Fibroblast of mammary gland (primary cell): ENCODE data around the gene NFKBIA.
"Not testable (repeated sequence)": the region's sequence is repeated elsewhere in the genome, so short reads cannot be mapped to it uniquely, and the experiment has no call there.

ENCODE experiments used
- DNase-seq: peaks from one replicate; pipeline ENCODE4 v3.0.0-alpha.2; 2010; ENCODE audit warnings: low read depth
- H3K4me3 ChIP-seq: 2 replicates; pipeline ENCODE4 v1.5.1; 2011; ENCODE audit warnings: low read depth, mild to moderate bottlenecking, low read length, moderate library complexity; ENCODE audit not compliant: control insufficient read depth
- TF ChIP-seq, protein P1 (sequence below): conservative IDR thresholded peaks from 2 replicates; pipeline ENCODE4 v1.5.1; 2011; ENCODE audit warnings: low read depth, low read length, inconsistent platforms; ENCODE audit not compliant: control insufficient read depth, insufficient read depth

NFKBIA gene, protein sequence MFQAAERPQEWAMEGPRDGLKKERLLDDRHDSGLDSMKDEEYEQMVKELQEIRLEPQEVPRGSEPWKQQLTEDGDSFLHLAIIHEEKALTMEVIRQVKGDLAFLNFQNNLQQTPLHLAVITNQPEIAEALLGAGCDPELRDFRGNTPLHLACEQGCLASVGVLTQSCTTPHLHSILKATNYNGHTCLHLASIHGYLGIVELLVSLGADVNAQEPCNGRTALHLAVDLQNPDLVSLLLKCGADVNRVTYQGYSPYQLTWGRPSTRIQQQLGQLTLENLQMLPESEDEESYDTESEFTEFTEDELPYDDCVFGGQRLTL

DNA sequence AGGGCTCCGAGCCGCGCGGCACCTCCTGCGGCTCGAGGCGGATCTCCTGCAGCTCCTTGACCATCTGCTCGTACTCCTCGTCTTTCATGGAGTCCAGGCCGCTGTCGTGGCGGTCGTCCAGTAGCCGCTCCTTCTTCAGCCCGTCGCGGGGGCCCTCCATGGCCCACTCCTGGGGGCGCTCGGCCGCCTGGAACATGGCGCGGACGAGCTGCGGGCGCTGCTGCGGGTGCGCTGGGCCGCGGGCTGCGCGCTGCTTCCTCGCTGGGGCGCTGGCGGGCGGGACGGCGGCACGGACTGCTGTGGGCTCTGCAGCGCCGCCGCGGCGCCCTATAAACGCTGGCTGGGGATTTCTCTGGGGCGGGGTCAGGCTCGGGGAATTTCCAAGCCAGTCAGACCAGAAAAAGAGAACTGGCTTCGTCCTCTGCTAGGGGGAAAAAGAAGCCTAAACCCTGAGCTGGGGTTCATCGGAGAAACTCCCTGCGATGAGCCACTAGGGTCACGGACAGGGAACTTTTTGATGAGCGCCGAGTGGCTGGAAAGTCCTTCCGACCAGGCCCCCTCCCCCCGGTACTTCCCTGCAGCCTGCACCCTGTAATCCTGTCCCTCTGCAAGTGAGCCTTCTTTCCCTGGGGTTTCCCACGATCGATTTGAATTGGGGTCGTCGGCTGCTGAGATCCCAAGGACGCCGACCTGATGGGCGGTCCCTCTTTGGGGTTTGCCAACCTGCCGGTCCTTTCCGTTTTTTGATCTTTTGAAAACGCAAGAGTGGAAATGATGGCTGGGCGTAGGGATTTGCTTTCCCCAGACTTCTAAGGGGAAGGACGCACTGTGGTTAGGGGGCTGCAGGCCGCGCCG lies at the start of gene NFKBIA:
Gene NFKBIA (minus strand): TSS at position 301 of the 855 bp plus-strand sequence. CDS start 105 bp downstream, at position 196.
- TF ChIP-seq, protein P1, sequence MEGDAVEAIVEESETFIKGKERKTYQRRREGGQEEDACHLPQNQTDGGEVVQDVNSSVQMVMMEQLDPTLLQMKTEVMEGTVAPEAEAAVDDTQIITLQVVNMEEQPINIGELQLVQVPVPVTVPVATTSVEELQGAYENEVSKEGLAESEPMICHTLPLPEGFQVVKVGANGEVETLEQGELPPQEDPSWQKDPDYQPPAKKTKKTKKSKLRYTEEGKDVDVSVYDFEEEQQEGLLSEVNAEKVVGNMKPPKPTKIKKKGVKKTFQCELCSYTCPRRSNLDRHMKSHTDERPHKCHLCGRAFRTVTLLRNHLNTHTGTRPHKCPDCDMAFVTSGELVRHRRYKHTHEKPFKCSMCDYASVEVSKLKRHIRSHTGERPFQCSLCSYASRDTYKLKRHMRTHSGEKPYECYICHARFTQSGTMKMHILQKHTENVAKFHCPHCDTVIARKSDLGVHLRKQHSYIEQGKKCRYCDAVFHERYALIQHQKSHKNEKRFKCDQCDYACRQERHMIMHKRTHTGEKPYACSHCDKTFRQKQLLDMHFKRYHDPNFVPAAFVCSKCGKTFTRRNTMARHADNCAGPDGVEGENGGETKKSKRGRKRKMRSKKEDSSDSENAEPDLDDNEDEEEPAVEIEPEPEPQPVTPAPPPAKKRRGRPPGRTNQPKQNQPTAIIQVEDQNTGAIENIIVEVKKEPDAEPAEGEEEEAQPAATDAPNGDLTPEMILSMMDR: no peak
- peak; percentile 82 for DNase-seq

DNA sequence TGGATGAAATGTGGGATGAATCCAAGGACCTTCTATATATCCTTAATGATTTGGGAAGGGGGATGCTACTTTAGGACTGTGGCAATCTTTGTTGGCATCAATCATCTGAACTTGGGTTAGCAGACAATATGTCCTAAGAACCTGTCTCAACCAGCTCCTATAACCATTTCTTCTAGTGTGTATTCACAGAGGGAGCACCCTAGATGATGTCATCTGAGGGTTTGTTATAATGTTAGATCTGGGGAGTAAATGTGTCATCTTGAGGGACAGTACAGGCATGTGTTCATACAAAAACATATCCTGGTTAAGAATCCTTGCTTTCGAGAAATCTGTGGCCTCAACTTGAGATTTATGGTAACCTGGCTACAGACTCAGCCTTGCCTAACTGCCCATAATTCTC lies 41.9 kb upstream of the NFKBIA start:
- TF ChIP-seq, protein P1: no peak
- H3K4me3 ChIP-seq: no peak overlapping the region
- DNase-seq: no peak

More for the DNA sequence above, at the start of gene NFKBIA:
- H3K4me3 ChIP-seq: peak within 1 kb of the TSS; percentile 86

DNA sequence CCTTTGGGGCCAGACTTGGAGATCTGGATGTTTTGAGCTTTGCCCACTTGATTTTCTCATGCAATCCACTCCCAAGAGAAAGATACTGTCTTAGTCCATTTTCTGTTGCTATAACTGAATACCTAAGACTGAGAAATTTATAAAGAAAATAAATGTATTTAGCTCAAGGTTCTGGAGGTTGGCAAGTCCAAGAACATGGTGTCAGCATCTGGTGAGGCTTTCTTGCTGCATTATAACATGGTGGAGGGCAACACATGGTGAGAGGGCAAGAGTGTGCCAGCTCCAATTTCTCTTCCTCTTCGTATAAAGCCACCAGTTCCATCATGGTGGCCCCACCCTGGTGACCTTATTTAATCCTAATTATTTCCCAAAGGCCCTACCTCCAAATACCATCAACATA lies 39.6 kb upstream of the NFKBIA start:
- TF ChIP-seq, protein P1: no peak
- DNase-seq: no peak
- no peak overlapping the region for H3K4me3 ChIP-seq

DNA sequence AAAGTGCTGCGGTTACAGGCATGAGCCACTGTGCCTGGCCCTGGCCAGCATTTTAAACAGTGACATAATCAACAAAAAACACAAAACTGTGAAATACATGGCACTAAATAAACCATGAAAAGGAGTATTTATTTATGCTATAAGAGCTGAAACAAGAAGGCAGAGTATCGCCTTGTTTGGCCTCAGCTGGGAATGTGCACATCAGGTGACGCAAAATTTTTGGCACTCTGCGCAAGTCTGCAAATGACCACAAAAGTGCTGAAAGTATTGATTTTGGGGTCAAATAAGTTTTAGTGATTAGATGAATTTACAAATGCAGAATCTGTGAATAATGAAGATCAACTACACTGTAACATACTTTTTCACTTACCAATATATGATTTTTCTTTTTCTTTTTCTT lies 36.6 kb upstream of the NFKBIA start:
- no peak for DNase-seq
- TF ChIP-seq, protein P1: no peak
- no peak overlapping the region for H3K4me3 ChIP-seq

DNA sequence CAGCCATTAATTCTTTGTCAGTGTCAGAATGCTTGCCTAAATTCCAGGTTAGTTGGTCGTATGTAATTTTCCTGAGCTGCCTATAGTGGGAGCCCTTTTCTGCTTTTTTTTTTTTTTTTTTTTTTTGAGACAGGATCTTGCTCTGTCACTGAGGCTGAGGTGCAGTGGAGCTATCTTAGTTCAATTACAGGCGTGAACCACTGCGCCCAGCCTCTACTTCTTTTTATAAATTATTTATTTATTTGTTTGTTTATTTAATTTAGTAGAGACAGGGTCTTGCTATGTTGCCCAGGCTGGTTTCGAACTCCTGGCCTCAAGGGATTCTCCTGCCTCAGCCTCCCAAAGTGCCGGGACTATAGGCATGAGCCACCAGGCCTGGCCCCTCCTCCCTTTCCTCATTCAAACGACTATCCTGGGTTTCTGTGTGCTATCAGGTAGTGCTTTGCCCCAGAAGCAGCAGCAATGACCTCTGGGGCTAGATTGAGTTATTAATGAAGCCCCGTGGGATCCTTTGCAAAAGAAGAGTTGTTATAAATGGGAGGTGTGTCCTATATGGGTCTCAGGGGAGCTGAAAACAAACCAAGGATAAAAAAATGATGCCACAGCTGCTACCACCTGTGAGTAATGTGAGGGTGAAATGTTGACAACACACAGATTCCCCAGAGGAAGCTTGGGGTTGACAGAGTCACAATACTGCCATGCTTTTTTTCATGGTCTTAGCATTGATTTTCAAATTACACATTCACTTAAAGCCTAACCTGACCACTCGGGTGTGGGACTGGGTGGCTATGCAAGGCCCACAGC lies 34.6 kb upstream of the NFKBIA start:
- TF ChIP-seq, protein P1: peak; percentile 62
- DNase-seq: peak; percentile 17
- no peak overlapping the region for H3K4me3 ChIP-seq

DNA sequence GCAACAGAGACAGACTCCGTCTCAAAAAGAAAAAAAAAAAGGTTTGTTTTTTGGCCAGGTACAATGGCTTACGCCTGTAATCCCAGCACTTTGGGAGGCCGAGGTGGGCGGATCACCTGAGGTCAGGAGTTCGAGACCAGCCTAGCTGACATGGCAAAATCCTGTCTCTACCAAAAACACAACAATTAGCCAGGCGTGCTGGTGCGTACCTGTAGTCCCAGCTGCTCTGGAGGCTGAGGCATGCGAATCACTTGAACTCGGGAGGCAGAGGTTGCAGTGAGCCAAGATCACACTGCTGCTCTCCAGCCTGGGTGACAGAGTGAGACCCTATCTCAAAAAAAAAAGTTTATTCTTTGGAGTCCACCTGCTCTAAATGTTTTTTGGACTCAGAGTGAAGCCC lies 33.9 kb upstream of the NFKBIA start:
- not testable (repeated sequence) for DNase-seq, H3K4me3 ChIP-seq

DNA sequence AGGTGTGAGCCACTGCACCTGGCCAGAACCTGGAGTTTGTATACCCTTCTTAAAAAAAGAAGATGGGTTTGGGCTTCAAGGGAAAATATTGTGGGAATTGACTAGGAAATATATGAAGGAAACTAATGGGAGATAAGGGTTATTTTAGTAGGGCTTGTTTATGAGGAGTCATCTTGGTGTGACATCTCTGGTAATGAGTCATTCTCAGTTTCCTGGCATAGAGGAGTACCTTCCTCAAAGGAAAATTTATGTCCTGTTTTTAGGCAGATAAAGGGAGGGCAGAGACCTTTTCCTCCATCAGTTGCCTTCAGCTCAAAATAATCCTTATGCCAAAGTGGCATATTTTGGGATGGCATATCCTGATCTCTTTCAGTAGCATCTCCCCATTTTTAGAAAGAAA lies 30.6 kb upstream of the NFKBIA start:
- TF ChIP-seq, protein P1: no peak
- DNase-seq: peak; percentile 60
- no peak overlapping the region for H3K4me3 ChIP-seq
